ENCODE results near the gene SMAGP. TPM values are rescaled to one million over a fixed set of nuclear protein-coding genes. Genes with fewer than 3 reads are reported as not detected.
"Not testable (repeated sequence)": the region's sequence is repeated elsewhere in the genome, so short reads cannot be mapped to it uniquely, and the experiment has no call there.

Gene SMAGP
- total and polyA plus RNA-seq, 2 of the 13 experiments (the other 11 are each of a cell fraction or from before 2014, with no cell fraction given), result 9.2 TPM

DNA sequence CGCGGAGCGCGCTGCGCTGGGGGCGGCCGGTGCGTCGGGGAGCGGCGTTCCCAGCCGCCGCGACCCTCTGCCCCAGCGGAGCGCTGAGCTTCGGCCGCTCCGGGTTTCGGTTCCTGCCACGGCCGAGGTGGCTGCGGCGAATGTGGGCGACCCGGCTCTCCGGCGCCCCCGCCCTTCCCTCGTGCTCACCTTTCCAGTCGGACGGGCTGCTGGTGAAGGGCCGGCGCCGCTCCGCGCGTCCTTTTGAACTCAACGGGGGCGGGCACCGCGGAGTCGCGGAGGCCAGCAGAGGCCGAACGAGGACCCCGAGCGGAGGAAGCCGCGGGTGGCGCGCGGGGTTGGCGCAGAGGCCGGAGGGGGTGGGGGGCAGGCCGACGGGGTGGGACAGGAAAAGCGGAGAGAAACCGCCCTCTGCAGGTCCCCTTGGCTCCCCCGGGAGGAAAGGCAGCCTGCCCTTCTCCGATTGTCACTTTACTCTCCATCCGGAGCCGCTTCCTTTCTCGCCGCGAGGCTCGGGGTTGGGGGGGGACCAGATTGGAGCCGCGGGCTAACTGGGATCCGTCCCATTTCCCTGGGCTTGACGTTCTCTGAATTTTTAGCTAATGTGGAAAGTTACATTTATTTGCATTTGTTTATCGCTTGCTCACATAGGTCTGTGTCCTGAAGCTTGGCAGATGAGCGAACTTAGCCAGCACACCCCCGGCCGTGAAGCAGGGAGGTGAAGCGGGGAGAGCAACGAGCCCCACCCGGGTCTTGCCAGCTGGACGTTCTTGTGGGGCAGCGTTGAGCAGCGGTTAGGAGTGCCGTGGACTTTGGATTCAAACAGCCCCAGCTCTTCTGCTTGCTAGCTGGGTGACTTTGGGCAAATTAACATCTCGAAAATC is at the start of gene SMAGP (continued):
- TF ChIP-seq, protein P1, sequence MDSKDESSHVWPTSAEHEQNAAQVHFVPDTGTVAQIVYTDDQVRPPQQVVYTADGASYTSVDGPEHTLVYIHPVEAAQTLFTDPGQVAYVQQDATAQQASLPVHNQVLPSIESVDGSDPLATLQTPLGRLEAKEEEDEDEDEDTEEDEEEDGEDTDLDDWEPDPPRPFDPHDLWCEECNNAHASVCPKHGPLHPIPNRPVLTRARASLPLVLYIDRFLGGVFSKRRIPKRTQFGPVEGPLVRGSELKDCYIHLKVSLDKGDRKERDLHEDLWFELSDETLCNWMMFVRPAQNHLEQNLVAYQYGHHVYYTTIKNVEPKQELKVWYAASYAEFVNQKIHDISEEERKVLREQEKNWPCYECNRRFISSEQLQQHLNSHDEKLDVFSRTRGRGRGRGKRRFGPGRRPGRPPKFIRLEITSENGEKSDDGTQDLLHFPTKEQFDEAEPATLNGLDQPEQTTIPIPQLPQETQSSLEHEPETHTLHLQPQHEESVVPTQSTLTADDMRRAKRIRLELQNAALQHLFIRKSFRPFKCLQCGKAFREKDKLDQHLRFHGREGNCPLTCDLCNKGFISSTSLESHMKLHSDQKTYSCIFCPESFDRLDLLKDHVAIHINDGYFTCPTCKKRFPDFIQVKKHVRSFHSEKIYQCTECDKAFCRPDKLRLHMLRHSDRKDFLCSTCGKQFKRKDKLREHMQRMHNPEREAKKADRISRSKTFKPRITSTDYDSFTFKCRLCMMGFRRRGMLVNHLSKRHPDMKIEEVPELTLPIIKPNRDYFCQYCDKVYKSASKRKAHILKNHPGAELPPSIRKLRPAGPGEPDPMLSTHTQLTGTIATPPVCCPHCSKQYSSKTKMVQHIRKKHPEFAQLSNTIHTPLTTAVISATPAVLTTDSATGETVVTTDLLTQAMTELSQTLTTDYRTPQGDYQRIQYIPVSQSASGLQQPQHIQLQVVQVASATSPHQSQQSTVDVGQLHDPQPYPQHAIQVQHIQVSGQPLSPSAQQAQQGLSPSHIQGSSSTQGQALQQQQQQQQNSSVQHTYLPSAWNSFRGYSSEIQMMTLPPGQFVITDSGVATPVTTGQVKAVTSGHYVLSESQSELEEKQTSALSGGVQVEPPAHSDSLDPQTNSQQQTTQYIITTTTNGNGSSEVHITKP (CRISPR knock-in tag; IDR thresholded peaks at IDR 0.05; ENCODE audit: low read depth), result 0 out of 2 replicates have a peak, but pooled peaks have one; percentile 29

GRCh38 chr12:51318846-51319599 is 48.8 kb upstream of the SMAGP start:
- no TSS peak for BruUV-seq (replicated peaks)

GRCh38 chr12:51318057-51318806 is 48.0 kb upstream of the SMAGP start:
- FAIRE-seq; H3K9me3 ChIP-seq (ENCODE audit: low read length); ATAC-seq; H3K27me3 ChIP-seq (ENCODE audit: control insufficient read depth in 1 of 2, insufficient read depth in 2 of 2, low read length in 2 of 2); CTCF ChIA-PET (ENCODE audit: low intra/inter-chr PET ratio, low total read pairs); H3K4me2 ChIP-seq (ENCODE audit: low read depth, low read length); H3K4me1 ChIP-seq (ENCODE audit: insufficient read depth, low read length); H3K4me3 ChIP-seq (replicated peaks in 1 of 3; ENCODE audit: insufficient read depth in 1 of 3, low read depth in 2 of 3, low read length in 3 of 3); in situ Hi-C loops (cut with HindIII; ENCODE audit: extremely low pct_ligation_motif_present, low pct_unique_long_range_greater_than_20kb); H3K36me3 ChIP-seq (replicated peaks in 1 of 2; ENCODE audit: control insufficient read depth in 1 of 2, insufficient read depth in 2 of 2, low read length in 2 of 2); H2AFZ ChIP-seq (ENCODE audit: low read length); H3K27ac ChIP-seq (ENCODE audit: extremely low read length, insufficient read depth, low read length); H3K9ac ChIP-seq (ENCODE audit: insufficient read depth, low read depth, low read length); H3K79me2 ChIP-seq (ENCODE audit: insufficient read depth, low read length); H4K20me1 ChIP-seq (ENCODE audit: insufficient read depth, low read length); intact Hi-C loops (cut with micrococcal nuclease; ENCODE audit: unreplicated experiment); DNase-seq (ENCODE audit: low spot score); POLR2A ChIA-PET; BruUV-seq (replicated peaks): not testable (repeated sequence)
- WGBS (ENCODE audit: low lambda C conversion rate), result 61% methylated on average over 8 of the region's 8 CpGs

More at GRCh38 chr12:51318846-51319599, 48.8 kb upstream of the SMAGP start:
- 0 out of 5 replicates have a peak, but pooled peaks cover 0 to 5% of the 10 kb centered on the region in 2 experiments for H3K27me3 ChIP-seq (ENCODE audit: control insufficient read depth in 1 of 2, insufficient read depth in 2 of 2, low read length in 2 of 2)
- TF ChIP-seq ZNF616 (CRISPR knock-in tag; IDR thresholded peaks at IDR 0.05; ENCODE audit: low read depth) (no peak), ONECUT2 (CRISPR knock-in tag; IDR thresholded peaks at IDR 0.05) (no peak)
- H4K20me1 ChIP-seq (ENCODE audit: insufficient read depth, low read length), result no peaks in the 10 kb centered on the region
- H3K79me2 ChIP-seq (ENCODE audit: insufficient read depth, low read length), result no peaks in the 10 kb centered on the region
- DNase-seq (ENCODE audit: low spot score) (no peak), ATAC-seq (no peak), FAIRE-seq (no peak)
- no peaks in the 10 kb centered on the region for H3K36me3 ChIP-seq (replicated peaks in 1 of 2; ENCODE audit: control insufficient read depth in 1 of 2, insufficient read depth in 2 of 2, low read length in 2 of 2)
- ChIA-PET CTCF (ENCODE audit: low intra/inter-chr PET ratio, low total read pairs) (no interaction called here), POLR2A (no interaction called here)
- WGBS (ENCODE audit: low lambda C conversion rate), result 18% methylated on average over 3 of the region's 3 CpGs
- H3K4me1 ChIP-seq (ENCODE audit: insufficient read depth, low read length), result no peaks in the 10 kb centered on the region
- intact Hi-C loops (cut with micrococcal nuclease; ENCODE audit: unreplicated experiment), result no loop called here
- H3K4me3 ChIP-seq (replicated peaks in 1 of 3; ENCODE audit: insufficient read depth in 1 of 3, low read depth in 2 of 3, low read length in 3 of 3), result no peak overlapping the region
- no peak overlapping the region for H3K4me2 ChIP-seq (ENCODE audit: low read depth, low read length)
- no peak overlapping the region for H2AFZ ChIP-seq (ENCODE audit: low read length)
- in situ Hi-C loops (cut with HindIII; ENCODE audit: extremely low pct_ligation_motif_present, low pct_unique_long_range_greater_than_20kb), result no loop called here
- H3K27ac ChIP-seq (ENCODE audit: extremely low read length, insufficient read depth, low read length), result no peak overlapping the region
- H3K9me3 ChIP-seq (ENCODE audit: low read length), result no peaks in the 10 kb centered on the region
- no peak overlapping the region for H3K9ac ChIP-seq (ENCODE audit: insufficient read depth, low read depth, low read length)

All from HepG2 (cell line).